Upper lobe of left lung (tissue), 4 donors: ENCODE results near the gene TAPBPL.
A peak's percentile ranks its signal among the peaks of the same experiment; 100 is the strongest.

ENCODE experiments used
- POLR2A ChIP-seq, 4 donors: fragments of 450-650 bp; IDR thresholded peaks; one replicate each; pipeline ENCODE4 v1.5.1; 2016 to 2017; ENCODE audit warnings: antibody characterized with exemption in 4 of 4, mild to moderate bottlenecking in 2 of 4
- POLR2AphosphoS5 ChIP-seq, 2 donors: sonication (generic); formaldehyde crosslinking; IDR thresholded peaks; one replicate each; pipeline ENCODE4 v1.5.1; 2017; ENCODE audit warnings: antibody characterized with exemption in 2 of 2
- TF ChIP-seq, protein P1 (sequence below), 6 experiments: fragments of 450-650 bp in 4 of 6; fragments of 200-600 bp in 2 of 6; sonication (generic) in 2 of 6; IDR thresholded peaks; one replicate each; pipeline ENCODE4 v1.5.1; 2016 to 2019; ENCODE audit warnings: antibody characterized with exemption in 6 of 6

DNA sequence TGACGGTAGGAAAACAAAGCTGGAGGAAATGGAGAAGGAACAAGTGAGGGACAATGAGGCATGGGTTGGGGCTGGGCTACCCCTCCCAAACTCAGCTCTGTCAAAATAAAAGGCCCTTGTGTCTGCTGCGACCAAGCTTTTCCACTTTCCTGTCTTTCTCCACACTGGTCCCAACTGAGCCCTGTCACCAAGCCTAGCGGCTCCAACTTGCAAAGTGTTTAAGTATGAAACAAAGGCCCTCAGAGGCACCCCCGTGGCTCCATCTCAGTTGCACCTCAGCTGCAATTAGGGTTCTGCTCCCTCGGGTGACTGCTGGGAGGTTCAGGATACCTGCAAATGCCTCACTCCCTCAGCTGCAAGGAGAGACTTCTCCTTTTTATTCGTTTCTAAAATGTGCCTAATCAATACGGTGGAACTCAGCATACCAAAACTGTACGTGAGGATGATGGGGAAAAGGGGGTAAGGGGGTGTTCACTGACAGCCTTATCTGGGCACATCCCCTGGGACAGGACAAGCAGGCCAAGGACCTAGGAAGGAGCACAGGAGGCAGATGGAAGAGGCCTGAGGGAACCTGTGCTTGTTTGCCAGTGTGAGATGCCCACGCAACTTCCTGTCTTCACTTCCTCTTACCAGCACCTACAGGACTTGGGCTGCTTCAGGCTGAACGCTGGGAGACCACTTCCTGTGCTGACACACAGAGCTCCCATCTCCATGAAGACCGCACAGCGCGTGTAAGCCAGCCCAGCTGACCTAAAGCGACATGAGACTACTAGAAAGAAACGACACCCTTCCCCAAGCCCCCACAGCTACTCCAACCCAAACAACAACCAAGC lies 9.8 kb downstream of the TAPBPL start:
- TF ChIP-seq, protein P1, sequence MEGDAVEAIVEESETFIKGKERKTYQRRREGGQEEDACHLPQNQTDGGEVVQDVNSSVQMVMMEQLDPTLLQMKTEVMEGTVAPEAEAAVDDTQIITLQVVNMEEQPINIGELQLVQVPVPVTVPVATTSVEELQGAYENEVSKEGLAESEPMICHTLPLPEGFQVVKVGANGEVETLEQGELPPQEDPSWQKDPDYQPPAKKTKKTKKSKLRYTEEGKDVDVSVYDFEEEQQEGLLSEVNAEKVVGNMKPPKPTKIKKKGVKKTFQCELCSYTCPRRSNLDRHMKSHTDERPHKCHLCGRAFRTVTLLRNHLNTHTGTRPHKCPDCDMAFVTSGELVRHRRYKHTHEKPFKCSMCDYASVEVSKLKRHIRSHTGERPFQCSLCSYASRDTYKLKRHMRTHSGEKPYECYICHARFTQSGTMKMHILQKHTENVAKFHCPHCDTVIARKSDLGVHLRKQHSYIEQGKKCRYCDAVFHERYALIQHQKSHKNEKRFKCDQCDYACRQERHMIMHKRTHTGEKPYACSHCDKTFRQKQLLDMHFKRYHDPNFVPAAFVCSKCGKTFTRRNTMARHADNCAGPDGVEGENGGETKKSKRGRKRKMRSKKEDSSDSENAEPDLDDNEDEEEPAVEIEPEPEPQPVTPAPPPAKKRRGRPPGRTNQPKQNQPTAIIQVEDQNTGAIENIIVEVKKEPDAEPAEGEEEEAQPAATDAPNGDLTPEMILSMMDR (IDR thresholded peaks at IDR 0.05): no peak
- TF ChIP-seq POLR2A (IDR thresholded peaks at IDR 0.05) (peak in 1 of 4 donors; percentile 29), POLR2AphosphoS5 (IDR thresholded peaks at IDR 0.05) (peak; percentile 24 to 72)
